ENCODE data around the gene PHF8.
A peak's percentile ranks its signal among the peaks of the same experiment; 100 is the strongest.

The PHF8 gene

GRCh38 chrX:54030329-54030728 lies 13.9 kb downstream of the PHF8 start:
- no peak for DNase-seq (ENCODE audit: low read depth, low spot score)

GRCh38 chrX:54029529-54030143 lies 14.6 kb downstream of the PHF8 start:
- no peak for DNase-seq (ENCODE audit: low read depth, low spot score)
- no peak overlapping the region for H3K4me3 ChIP-seq (ENCODE audit: low read length)

More at GRCh38 chrX:54030329-54030728, 13.9 kb downstream of the PHF8 start:
- H3K4me3 ChIP-seq (ENCODE audit: low read length): no peak overlapping the region

- no peak for DNase-seq (ENCODE audit: low read depth, low spot score)
- no peak overlapping the region for H3K4me3 ChIP-seq (ENCODE audit: low read length)
Measured at GRCh38 chrX:54024350-54024749, 19.9 kb downstream of the PHF8 start.

DNA sequence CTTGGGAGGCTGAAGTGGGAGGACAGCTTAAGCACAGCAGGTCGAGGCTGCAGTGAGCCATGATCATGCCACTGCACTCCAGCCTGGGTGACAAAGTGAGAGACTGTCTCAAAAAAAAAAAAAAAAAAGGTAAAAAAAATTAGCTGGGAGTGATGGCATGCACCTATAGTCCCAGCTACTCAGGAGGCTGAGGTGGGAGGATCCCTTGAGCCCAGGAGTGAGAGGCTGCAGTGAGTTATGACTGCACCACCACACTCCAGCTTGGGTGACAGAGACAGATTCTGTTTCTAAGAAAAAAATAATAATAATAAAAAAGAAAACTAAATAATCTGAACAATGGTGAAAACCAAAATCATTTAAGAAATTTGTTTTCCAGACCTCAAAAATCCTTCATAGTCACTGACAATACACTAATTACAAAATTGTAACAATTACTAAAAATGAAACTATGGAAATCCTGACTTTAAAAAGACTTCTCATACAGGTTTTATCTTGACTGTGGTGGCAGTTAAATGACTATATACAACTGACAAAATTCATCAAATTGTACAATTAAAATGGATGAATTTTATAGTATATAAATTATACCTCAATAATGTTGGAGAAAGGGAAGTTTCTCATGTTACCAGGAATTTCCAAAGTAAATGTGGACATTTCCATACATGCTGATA lies 31.3 kb downstream of the PHF8 start:
- DNase-seq (ENCODE audit: low read depth, low spot score): no peak

DNA sequence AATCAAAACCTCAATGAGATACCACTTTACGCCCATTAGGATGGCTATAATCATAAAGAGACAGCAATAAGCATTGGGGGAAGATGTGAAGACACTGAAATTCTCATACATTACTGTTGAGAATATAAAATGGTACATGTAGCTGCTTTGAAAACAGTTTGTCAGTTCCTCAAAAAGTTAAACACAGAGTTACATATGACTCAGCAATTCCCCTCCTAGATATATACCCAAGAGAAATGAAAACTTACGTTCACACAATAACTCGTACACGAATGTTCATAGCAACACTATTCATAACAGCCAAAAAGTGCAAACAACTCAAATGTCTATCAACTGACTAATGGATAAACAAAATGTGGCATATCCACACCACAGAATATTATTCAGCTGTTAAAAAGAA lies 36.6 kb downstream of the PHF8 start:
- DNase-seq (ENCODE audit: low read depth, low spot score): no peak
- no peak overlapping the region for H3K4me3 ChIP-seq (ENCODE audit: low read length)

More for the DNA sequence above, 31.3 kb downstream of the PHF8 start:
- no peak overlapping the region for H3K4me3 ChIP-seq (ENCODE audit: low read length)

- H3K4me3 ChIP-seq (ENCODE audit: low read length): no peak overlapping the region
- no peak for DNase-seq (ENCODE audit: low read depth, low spot score)
Measured at GRCh38 chrX:53997724-53998123, 46.5 kb downstream of the PHF8 start.

DNA sequence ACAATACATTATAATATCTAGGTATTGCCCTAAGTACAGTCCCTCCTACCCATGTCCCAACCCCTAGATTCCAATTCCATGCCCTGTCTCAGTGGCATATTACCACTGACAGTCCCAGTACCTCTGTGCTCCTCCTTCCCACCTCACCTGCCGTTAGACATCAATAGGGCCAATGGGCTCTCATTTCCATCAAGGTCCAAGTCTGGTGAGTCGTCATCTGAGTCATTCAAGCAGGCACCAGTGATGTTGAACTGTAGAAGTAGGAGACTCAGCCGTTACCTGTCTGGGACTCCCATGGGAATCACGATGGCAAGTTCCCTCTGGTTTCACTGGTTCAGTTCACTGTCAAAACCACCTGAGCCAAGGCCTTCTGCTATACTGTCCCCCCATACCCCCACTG lies 51.7 kb downstream of the PHF8 start:
- no peak overlapping the region for H3K4me3 ChIP-seq (ENCODE audit: low read length)
- DNase-seq (ENCODE audit: low read depth, low spot score): no peak

GRCh38 chrX:53990171-53990570 lies 54.1 kb downstream of the PHF8 start:
- no peak overlapping the region for H3K4me3 ChIP-seq (ENCODE audit: low read length)
- DNase-seq (ENCODE audit: low read depth, low spot score): no peak

DNA sequence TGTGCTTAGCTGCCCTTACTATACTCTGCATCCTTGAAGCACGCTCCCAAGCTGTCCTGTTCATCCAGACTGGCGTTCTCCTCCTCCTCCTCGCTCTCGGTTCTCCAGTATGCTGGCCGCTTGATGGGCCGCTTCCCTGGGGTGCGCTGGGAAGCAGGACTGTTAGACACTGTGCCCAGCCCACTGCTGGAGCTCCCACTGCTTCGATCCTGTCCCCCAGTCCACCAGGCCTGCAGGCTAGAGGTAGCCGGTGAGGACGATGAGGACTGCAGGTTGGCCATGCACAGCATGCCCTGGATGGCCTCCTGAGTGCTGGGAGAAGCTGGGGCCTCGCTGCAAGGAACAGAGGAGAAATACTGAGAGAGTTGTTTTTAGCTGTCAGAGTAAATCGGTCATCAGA lies 59.4 kb downstream of the PHF8 start:
- DNase-seq (ENCODE audit: low read depth, low spot score): no peak
- no peak overlapping the region for H3K4me3 ChIP-seq (ENCODE audit: low read length)

DNA sequence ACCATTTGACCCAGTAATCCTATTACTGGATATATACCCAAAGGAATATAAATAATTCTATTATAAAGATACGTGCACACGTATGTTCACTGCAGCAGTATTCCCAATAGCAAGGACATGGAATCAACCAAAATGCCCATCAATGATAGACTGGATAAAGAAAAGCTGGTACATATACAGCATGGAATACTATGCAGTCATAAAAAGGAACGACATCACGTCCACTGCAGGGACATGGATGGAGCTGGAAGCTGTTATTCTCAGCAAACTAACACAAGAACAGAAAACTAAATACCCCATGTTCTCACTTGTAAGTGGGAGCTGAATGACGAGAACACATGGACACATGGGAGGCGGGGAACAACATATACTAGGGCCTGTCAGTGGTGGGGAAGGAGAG lies 69.7 kb downstream of the PHF8 start:
- H3K4me3 ChIP-seq (ENCODE audit: low read length): no peak overlapping the region
- DNase-seq (ENCODE audit: low read depth, low spot score): no peak

- DNase-seq (ENCODE audit: low read depth, low spot score): no peak
- no peak overlapping the region for H3K4me3 ChIP-seq (ENCODE audit: low read length)
Measured at GRCh38 chrX:53969540-53969939, 74.7 kb downstream of the PHF8 start.

- H3K4me3 ChIP-seq (ENCODE audit: low read length): no peak overlapping the region
- DNase-seq (ENCODE audit: low read depth, low spot score): no peak
Measured at GRCh38 chrX:53950130-53950733, 94.0 kb downstream of the PHF8 start.

DNA sequence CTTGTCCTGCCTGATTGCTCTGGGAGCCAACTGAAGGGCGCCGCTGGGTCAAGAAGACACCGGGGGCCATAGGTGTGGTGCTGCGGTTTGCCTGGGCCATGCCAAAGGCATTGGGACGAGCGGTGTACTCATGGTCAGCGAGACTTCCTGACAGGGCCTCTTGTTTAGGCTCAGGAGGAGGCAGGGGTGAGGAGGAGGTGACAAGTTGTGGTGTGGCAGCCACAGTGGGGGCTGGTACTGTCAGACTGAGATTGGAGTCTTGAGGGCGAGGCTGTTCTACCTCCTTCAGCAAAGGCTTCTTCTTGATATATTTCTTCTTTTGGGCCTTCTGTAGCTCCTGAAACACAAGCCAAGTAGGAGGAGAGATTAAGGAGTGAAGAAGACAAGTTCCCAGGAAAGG lies 104.1 kb downstream of the PHF8 start:
- DNase-seq (ENCODE audit: low read depth, low spot score): no peak
- no peak overlapping the region for H3K4me3 ChIP-seq (ENCODE audit: low read length)

GRCh38 chrX:53939127-53939526 lies 105.1 kb downstream of the PHF8 start:
- no peak overlapping the region for H3K4me3 ChIP-seq (ENCODE audit: low read length)
- DNase-seq (ENCODE audit: low read depth, low spot score): peak; percentile 21

DNA sequence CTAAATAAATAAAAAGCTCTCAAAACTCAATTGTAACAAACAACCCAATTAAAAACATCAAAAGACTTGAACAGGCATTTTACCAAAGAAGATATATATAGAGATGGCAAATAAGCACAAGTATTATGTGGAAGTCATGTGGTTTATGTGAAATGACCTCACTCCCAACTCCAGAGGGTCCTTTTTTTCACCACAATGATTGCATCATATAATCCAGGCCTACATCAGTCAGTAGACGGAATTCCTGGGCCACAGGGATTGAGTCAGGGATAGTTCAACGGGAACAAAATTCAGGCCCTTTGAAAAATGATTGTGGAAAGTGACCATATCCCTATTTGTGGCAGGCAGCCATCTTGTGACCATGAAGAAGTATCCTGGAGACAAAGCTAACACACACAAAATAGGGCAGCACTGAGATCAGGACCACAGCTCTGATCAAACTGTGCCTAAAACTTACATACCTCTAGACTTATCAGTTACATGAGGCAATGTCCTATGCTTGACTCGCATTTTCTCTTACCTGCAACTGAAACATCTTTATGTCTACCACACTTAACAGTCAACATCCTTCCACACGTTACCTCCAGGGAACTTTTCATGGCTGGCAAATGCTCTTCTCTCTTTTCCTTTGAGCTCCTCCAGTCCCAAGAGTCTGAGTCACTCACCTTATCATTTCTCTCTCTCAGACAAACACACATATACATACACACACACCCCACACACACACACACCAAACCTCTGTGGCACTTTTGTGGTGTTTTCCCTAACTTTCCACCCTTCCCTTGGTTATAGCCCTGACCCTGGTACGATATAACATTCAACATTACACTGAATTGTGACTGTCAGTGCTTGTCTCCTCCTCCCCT lies 113.5 kb downstream of the PHF8 start:
- H3K4me3 ChIP-seq (ENCODE audit: low read length): no peak overlapping the region
- no peak for DNase-seq (ENCODE audit: low read depth, low spot score)

GRCh38 chrX:53926030-53926429 lies 118.2 kb downstream of the PHF8 start:
- DNase-seq (ENCODE audit: low read depth, low spot score): no peak
- H3K4me3 ChIP-seq (ENCODE audit: low read length): no peak overlapping the region

DNA sequence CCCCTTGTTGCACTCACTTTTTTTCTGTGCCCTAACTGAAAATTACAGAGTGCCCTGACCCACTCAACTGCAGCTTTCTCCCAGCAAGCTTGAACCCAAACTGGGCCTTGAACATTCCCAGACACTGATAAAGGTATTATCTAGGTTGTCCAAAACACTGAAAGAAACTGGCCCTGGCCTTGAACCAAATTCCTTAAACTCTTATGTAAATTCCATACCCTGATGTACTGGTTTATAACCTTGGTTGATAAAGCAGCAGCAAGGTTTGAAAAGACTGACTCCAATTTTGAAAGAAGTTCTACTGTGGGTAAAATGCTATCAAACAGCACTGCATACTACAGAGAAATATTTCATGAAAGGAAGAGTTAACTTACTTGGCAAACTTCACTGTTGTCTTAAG lies 125.6 kb downstream of the PHF8 start:
- no peak overlapping the region for H3K4me3 ChIP-seq (ENCODE audit: low read length)
- DNase-seq (ENCODE audit: low read depth, low spot score): no peak

- DNase-seq (ENCODE audit: low read depth, low spot score): no peak
- no peak overlapping the region for H3K4me3 ChIP-seq (ENCODE audit: low read length)
Measured at GRCh38 chrX:53900623-53901022, 143.7 kb downstream of the PHF8 start.

DNA sequence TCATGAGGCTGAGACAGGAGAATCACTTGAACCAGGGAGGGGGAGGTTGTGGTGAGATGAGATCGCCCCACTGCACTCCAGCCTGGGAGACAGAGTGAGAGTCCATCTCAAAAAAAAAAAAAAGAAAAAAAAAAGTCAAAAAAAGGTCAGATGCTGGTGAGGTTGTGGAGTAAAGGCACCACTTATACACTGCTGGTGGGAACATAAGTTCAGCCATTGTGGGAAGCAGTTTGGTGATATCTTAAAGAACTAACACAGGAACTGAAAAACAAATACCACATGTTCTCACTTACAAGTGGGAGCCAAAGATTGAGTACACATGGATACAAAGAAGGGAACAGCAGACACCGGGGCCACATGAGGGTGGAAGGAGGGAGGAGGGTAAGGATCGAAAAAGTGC lies 149.0 kb downstream of the PHF8 start:
- no peak for DNase-seq (ENCODE audit: low read depth, low spot score)
- H3K4me3 ChIP-seq (ENCODE audit: low read length): no peak overlapping the region

Data from Jurkat, Clone E6-1 (cell line).